C4-2B (cell line): ENCODE measurements around the gene CMPK1.

Experiments used
- H3K27ac ChIP-seq: fragments of 450-650 bp; 2 replicates; pipeline ENCODE4 v1.5.1; 2017
- ZFX ChIP-seq: fragments of 450-650 bp; IDR thresholded peaks from 2 replicates; pipeline ENCODE4 v1.6.1; 2017
- TF ChIP-seq, protein P1 (sequence below): fragments of 450-650 bp; conservative IDR thresholded peaks from 2 replicates; pipeline ENCODE4 v1.5.1; 2017; ENCODE audit warnings: mild to moderate bottlenecking

CMPK1 gene

GRCh38 chr1:47416319-47417169 is 83.0 kb downstream of the CMPK1 start:
- no peak overlapping the region for H3K27ac ChIP-seq

DNA sequence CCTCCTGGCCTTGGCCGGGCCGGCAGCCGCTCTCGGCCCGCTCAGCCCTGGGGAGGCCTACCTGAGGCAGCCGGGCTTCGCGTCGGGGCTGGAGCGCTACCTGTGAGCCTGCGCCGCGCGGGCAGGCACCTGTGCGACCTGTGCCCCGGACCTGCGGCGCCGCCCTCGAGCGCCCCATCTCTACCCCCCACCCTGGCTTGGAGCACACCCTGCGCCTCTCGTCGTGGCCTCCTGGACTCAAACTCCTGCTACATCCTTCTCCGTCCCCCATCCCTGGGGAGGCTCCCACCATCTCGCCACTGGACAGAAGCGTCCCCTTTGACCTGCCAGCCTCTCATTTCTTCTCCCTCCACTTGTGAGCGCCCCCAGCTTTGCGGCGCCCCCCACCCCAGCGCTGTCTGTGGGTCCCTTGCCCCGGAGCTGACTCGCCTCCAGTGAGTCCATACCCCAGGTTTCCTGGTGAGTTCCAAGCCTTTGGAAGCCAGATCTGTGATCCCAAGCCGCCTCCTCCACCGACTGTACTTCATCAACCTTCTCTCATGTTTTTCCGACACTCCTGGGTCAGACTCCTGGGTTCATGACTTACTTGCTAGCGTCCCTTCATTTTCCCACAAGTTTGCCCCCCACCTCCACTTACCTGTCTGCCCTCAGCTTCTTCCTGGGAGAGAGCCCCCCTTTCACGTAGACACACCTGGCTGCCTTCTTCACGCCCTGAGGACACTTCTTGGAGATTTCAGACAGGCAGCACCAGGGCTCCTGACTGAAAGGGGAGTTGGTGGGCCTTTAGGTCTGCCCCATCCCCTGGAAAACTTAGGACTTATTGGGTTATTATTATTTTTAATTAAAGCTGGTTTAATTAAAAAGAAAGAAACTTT is 83.8 kb downstream of the CMPK1 start:
- TF ChIP-seq, protein P1, sequence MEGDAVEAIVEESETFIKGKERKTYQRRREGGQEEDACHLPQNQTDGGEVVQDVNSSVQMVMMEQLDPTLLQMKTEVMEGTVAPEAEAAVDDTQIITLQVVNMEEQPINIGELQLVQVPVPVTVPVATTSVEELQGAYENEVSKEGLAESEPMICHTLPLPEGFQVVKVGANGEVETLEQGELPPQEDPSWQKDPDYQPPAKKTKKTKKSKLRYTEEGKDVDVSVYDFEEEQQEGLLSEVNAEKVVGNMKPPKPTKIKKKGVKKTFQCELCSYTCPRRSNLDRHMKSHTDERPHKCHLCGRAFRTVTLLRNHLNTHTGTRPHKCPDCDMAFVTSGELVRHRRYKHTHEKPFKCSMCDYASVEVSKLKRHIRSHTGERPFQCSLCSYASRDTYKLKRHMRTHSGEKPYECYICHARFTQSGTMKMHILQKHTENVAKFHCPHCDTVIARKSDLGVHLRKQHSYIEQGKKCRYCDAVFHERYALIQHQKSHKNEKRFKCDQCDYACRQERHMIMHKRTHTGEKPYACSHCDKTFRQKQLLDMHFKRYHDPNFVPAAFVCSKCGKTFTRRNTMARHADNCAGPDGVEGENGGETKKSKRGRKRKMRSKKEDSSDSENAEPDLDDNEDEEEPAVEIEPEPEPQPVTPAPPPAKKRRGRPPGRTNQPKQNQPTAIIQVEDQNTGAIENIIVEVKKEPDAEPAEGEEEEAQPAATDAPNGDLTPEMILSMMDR = no peak
- no peak for TF ChIP-seq ZFX
- H3K27ac ChIP-seq = no peak overlapping the region

More at GRCh38 chr1:47416319-47417169, 83.0 kb downstream of the CMPK1 start:
- TF ChIP-seq, protein P1 = no peak
- no peak for TF ChIP-seq ZFX

GRCh38 chr1:47418122-47418521 is 84.5 kb downstream of the CMPK1 start:
- H3K27ac ChIP-seq = no peak overlapping the region
- TF ChIP-seq, protein P1 = no peak
- TF ChIP-seq ZFX = no peak

DNA sequence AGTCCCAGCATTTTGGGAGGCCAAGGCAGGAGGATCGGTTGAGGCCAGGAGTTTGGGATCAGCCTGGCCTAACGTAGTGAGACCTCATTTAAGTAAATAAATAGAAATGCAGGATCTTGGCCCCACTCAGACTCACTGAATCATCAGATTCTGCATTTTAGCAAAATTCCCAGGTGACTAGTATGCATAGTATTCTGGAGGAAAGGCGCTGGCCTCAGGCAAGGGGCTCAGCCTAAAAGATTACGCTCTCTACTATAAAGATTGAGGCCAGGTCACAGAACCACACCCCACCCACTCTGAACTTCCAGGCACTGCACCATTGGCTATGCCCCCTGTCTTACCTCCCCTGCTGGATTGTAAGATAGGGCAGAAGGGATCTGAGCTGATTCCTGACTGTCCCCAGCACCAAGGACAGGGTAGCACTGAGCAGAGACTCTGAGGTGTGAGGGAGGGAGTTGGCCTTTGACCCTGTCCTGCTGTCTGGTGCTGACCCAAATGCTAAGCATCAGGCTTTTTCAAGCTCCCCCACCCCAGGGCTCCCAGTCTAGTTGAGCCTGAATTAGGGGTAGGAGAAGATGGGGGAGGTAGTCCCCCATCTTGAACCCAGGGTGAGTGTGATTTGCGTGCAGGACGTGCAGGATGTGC is 85.2 kb downstream of the CMPK1 start:
- H3K27ac ChIP-seq = no peak overlapping the region
- TF ChIP-seq, protein P1 = no peak
- TF ChIP-seq ZFX = no peak

DNA sequence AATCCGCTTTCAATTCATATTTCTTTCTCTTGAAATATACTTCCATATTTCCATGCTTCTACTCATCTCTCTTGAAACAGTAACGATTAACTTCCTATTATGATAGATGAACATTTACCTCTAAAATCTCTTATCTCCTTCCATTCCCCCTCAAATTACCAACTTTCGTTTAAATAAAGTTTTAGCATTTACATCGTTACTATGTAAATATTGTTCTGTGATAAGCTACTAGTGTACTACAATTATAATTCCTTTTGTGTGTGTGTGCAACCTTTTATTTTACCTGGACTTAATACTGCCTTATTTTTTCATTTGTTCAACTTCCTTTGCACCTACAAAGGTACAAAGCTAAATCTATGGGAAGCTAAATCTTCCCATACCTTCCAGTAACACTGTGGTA is 87.0 kb downstream of the CMPK1 start:
- TF ChIP-seq ZFX = no peak
- TF ChIP-seq, protein P1 = no peak

DNA sequence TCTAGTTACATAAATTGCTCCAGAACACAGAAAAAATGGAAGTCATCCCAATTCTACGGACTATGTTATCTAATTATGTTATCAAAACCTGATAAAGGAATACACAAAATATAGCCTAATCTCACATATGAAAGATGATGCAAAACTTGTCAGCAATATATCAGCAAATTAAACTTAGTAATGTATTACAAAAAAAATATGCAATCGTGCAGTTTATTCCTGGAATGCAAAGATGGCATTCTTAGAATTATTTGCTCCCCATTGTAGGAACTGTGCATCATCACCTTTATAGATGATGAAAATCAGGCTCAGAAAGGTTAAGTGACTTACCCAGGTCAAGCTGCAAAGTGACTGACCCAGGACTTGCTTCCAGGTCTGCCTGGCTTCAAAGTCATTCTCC is 90.3 kb downstream of the CMPK1 start:
- no peak overlapping the region for H3K27ac ChIP-seq
- no peak for TF ChIP-seq ZFX
- TF ChIP-seq, protein P1 = no peak

More for the DNA sequence above, 87.0 kb downstream of the CMPK1 start:
- no peak overlapping the region for H3K27ac ChIP-seq
